ENCODE data around the gene PPFIBP1.

DNA sequence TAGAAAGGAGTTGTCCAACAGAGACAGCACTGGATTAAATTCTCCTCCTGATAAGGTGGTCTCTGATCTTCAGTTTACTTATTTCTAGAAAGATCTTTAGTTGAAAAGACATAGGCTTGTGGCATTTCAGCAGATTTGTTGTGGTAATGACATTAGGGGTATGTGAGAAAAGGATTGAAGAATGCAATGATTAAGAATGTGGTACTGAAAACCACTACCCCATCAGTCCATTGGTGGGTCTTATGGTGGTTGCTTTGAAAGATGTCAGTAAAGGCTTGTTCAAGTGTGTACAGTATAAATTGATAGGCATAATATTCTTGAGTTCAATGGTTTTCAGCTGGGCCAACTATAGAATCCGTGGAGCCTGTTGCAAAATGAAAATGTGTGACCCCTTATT, 10.8 kb downstream of the PPFIBP1 start:
- TF ChIP-seq, protein P1, sequence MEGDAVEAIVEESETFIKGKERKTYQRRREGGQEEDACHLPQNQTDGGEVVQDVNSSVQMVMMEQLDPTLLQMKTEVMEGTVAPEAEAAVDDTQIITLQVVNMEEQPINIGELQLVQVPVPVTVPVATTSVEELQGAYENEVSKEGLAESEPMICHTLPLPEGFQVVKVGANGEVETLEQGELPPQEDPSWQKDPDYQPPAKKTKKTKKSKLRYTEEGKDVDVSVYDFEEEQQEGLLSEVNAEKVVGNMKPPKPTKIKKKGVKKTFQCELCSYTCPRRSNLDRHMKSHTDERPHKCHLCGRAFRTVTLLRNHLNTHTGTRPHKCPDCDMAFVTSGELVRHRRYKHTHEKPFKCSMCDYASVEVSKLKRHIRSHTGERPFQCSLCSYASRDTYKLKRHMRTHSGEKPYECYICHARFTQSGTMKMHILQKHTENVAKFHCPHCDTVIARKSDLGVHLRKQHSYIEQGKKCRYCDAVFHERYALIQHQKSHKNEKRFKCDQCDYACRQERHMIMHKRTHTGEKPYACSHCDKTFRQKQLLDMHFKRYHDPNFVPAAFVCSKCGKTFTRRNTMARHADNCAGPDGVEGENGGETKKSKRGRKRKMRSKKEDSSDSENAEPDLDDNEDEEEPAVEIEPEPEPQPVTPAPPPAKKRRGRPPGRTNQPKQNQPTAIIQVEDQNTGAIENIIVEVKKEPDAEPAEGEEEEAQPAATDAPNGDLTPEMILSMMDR (IDR thresholded peaks at IDR 0.05; ENCODE audit: poor library complexity) = no peak
- no peak for TF ChIP-seq EZH2phosphoT487 (IDR thresholded peaks at IDR 0.05; ENCODE audit: low read depth, severe bottlenecking, unreplicated experiment)

Measured in hepatocyte (in vitro differentiated cells).